ENCODE results near the gene SCUBE3. TPM values are rescaled to one million over a fixed set of nuclear protein-coding genes. Genes with fewer than 3 reads are reported as not detected.
A peak's percentile ranks its signal among the peaks of the same experiment; 100 is the strongest.

The SCUBE3 gene
- total RNA-seq, 1 donor from 2014 or later, result 0.03 TPM

GRCh38 chr6:35209081-35209480 is 4.7 kb upstream of the SCUBE3 start:
- DNase-seq (ENCODE audit: low spot score) (no peak), ATAC-seq (no peak)

DNA sequence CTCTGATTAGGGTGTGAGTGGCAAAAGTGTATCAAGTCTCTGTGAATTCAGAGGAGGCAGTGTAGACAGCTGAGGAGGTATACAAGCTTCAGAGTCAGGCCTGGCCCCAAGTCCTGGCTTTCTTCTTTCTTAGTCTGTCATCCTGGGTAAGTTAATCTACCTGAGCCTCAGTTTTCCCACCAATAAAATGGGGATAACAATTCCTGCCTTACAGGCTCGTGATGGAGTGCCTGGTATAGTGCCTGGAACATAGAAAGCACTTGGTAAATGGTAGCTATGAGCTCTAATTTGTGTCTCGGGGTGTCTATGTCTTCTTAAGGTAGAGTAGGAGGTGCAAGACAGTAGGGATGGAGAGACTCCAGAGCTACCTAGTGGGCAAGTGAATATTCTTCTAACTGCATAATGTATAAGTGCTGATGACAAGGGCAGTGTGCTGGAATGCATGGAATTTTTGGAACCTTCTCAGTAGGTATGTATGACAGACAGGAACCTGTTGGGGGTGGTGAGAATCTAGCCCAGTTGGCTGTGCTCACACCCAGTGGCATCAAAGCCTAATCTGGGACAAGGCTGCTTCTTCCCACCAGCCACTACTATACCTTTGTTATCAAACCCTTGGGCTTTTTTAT is 4.0 kb upstream of the SCUBE3 start:
- ATAC-seq, result no peak
- DNase-seq (ENCODE audit: low spot score), result no peak

DNA sequence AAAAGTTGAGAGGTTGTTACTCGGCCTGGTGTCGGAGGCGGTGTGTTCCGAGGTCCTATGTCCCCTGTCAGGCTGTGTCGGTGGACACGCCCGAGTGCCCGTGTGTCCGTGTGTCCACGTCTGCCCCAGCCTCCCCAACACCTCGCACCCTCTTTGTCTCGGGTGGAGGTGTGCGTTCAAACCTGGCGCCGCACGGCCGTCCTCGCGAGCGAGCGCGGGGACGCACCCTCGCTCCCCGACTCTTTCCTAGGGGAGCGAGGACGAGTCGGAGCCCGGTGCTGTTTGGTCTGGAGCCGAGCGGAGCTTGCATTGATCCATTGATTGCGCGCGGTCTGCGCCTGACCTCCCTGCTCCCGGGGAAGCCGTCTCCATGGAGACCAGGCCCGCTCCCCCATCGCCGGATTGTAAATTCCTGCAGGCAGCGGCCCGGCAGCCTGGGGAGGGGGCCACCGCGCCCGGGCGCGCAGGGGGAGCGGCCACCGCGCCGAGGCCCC is 411 bp upstream of the SCUBE3 start:
- DNase-seq (ENCODE audit: low spot score) (no peak), ATAC-seq (peak; percentile 67)

DNA sequence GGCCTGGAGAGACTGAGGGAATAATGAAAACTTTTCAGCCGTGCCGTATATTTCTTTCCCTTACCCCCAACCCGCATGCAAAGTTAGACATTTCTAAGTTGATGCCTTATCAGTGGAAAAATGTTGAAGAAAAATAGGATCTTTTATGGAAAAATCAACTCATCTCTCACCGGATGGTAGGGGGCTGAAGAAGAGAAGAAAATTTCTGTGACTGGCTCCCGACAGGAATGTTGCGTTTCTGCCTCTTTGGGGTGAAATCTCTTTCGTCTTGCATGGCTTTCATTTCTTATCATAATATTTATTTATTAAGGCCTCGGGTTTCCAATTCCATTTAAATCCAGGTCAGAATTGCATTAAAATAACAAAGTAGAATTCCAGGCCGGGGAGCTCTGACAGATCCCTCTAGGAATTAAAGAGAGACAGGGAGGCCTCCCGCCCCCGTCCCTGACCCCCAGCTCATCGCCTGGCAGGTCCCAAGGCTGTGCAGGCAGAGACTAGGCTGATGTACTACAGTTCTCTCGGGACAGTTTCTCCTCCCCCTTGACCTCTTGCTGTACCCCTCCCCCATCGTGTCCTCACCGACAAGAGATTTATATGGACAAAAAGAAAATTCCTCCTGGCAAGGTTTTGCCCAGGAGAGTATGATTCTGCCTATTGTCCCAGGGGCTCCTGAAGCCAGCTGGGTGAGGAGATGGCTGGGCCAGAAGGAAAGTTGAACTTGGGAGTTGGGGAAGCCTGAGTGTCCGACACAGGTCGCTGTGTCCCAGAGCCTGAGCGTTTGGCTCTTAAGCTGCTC is 1.3 kb downstream of the SCUBE3 start:
- DNase-seq (ENCODE audit: low spot score) (no peak), ATAC-seq (no peak)

DNA sequence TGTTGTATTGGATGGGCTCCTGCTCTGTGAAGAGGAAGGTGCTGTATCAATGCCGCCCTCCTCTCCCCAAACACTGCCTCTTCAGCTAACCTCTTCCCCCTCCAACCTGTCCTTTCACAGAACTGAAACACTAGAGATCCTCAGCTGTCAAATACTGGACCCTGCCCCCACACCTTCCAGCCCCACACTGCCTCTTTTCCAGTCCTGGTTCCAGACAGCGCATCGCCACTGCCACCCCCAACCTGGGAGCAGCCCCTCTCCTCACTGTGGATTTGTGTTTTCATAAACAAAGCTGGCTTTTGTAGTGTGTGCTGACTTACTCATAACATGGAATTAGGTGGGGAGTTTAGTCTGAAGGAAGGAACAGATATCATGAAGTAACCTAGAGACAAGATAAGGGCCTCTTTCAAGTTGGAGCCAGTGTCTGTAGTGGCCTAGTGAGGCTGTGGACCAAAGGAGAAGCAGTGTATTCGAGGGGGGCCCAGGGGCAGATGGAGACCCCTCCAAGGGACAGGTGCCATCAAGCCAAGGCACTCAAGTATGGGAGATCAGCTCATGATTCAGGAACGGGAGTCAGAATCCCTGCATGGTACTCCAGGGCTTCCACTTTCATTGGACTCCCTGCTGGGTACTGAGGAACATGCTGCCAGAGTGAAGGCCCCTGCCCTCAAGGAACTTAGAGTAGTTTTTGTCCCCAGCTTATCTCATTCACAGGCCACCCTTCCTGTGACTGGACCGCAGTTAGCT is 2.1 kb downstream of the SCUBE3 start:
- no peak for DNase-seq (ENCODE audit: low spot score)
- no peak for ATAC-seq

DNA sequence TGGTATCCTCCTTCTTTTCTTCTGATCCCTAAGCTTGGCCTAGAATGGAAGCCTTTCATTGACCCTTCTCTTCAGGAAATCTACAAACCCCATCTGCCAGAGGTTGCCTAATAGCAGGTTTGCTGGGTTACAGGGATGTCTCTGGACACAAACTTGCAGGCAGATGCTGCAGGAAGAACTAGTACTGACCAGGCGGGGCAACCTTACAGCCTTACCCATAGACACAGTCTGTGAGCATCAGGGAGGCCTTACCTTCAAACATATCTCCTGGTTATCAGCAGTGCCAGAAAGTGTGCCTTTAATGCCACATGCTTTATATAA is 2.6 kb downstream of the SCUBE3 start:
- DNase-seq (ENCODE audit: low spot score), result no peak
- ATAC-seq, result no peak

DNA sequence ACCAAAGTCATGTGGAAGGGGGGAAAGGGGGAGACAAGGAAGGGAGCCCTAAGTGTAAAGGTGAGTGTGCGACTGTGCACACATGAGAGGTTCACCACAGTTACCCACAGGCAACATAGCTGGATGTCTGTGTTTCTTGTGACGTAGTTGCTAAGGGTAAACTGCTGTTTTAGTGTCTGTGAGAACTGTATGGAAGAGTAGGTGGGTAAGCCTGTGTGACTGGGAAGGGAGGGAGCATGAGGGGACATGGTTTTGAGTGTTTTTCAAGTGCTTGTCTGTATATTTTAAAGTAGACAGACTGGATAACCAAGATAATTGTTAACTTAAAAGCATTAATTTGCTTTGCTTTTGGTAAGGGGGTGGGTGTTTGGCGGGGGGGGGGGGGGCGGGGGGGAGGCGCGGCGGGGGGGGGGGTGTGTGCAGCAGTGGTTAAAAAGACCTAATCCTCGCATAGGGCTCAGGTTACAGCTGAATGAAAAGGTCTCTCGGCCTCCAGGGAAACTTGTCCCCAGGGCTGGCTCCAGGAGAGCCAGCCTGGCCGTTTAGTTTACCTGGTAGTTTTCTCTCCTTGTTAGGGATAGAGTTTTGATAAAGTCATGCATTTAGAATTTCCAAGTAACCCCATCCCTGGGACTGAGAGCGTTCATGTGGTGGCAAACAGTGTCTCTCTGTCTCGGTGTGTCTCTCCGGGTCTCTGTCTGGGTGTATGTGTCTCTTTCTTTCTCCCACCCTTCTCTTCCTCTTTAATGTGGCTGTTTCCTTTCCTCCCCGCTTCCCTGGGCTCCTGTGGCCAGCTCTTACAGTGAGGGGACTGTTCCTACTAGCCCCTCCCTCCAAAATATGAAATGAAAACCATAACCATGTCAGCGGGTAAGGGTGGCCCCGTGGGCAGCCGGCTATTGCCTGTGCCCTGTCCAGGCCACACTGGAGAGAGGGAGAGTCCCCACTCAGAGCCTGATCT is 3.4 kb downstream of the SCUBE3 start:
- ATAC-seq (no peak), DNase-seq (ENCODE audit: low spot score) (no peak)

- no peak for DNase-seq (ENCODE audit: low spot score)
- ATAC-seq, result no peak
Measured at GRCh38 chr6:35218021-35218420, 4.3 kb downstream of the SCUBE3 start.

- ATAC-seq (no peak), DNase-seq (ENCODE audit: low spot score) (no peak)
Measured at GRCh38 chr6:35218456-35218855, 4.7 kb downstream of the SCUBE3 start.

GRCh38 chr6:35219683-35220326 is 6.0 kb downstream of the SCUBE3 start:
- DNase-seq (ENCODE audit: low spot score), result no peak
- no peak for ATAC-seq

DNA sequence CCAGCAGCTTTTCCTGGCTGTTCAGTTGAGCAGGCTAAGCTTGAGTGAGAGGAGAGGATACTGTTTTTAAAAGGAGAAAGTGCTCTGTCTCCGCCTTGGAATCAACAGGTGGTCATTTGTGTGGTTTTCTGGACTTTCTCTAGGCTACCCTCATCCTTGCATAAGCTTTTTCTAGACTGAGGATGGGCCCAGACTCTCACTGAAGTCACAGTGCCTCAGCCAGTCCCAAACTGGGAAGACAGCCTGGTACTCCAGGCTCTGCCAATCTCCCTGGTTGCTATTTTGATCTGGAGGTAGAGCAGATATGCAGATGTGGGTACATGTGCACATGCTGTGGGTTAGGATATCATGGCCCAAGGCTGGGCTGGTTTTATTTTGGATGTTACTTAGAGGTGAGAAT is 7.0 kb downstream of the SCUBE3 start:
- DNase-seq (ENCODE audit: low spot score), result no peak
- ATAC-seq, result no peak

GRCh38 chr6:35223396-35223795 is 9.6 kb downstream of the SCUBE3 start:
- ATAC-seq (no peak), DNase-seq (ENCODE audit: low spot score) (no peak)

DNA sequence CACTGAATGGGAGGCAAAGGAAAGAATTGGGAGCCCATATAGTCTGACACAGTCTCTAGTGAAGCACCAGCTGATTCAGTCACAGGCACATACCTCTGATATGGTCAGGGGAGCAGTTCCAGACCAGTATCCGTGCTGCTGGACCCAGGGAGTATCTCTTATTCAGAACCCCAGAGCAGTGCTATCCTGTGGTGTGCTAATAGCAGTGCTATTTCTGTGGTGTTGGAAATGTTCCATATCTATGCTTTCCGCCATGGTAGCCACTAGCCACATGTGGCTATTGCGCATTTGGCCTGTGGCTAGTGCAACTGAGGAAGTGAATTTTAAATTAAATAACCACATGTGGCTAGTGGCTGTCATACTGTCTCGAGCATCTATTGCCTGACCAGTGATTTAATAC is 11.0 kb downstream of the SCUBE3 start:
- DNase-seq (ENCODE audit: low spot score), result no peak
- ATAC-seq, result no peak

- no peak for ATAC-seq
- no peak for DNase-seq (ENCODE audit: low spot score)
Measured at GRCh38 chr6:35228481-35228880, 14.7 kb downstream of the SCUBE3 start.

DNA sequence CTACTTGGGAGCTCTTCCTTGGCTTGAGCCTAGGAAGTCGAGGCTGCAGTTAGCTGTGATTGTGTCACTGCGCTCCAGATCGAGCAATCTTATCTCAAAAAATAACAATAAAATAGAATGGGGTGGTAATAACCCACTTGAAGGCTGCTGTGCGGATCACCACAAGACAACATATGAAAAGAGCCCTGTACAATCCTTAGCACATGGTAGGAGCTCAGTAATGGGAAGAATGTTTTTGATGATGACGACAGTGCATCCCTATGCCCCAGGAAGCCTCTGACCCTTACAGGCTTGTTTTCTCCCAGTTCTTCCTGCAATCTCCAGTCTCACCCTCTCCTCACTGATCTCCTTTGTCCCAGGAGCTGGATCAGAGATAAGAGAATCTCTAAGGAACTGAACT is 15.5 kb downstream of the SCUBE3 start:
- no peak for ATAC-seq
- no peak for DNase-seq (ENCODE audit: low spot score)

GRCh38 chr6:35230498-35230897 is 16.7 kb downstream of the SCUBE3 start:
- ATAC-seq (peak; percentile 42), DNase-seq (ENCODE audit: low spot score) (no peak)

GRCh38 chr6:35230950-35231349 is 17.2 kb downstream of the SCUBE3 start:
- DNase-seq (ENCODE audit: low spot score), result peak; percentile 82

DNA sequence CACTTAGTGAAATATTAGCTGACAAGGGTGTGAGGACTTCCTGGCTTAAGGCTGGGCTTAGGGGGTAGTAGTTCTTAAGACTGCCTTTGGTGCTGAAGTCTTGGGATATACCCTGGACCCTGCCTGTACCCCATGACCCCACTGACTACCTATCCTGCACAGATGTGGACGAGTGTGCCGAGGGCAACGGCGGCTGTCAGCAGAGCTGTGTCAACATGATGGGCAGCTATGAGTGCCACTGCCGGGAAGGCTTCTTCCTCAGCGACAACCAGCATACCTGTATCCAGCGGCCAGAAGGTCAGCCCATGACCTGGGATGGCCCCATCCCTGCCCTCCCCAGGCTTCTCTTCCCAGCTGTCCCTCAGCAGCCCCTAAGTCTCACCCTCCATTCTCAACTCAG is 17.8 kb downstream of the SCUBE3 start:
- DNase-seq (ENCODE audit: low spot score) (no peak), ATAC-seq (peak; percentile 24)

More at GRCh38 chr6:35230950-35231349, 17.2 kb downstream of the SCUBE3 start:
- ATAC-seq, result peak; percentile 89

GRCh38 chr6:35234901-35235300 is 21.1 kb downstream of the SCUBE3 start:
- no peak for ATAC-seq

GRCh38 chr6:35236223-35236622 is 22.5 kb downstream of the SCUBE3 start:
- DNase-seq (ENCODE audit: low spot score) (no peak), ATAC-seq (no peak)

More at GRCh38 chr6:35234901-35235300, 21.1 kb downstream of the SCUBE3 start:
- no peak for DNase-seq (ENCODE audit: low spot score)

All from left lobe of liver (tissue), 2 donors.